Upper lobe of left lung (tissue), 6 donors: ENCODE measurements around the gene EGF. TPM values are rescaled to one million over a fixed set of nuclear protein-coding genes. Genes with fewer than 3 reads are reported as not detected.

Source experiments
- ATAC-seq, 2 donors: fragments of 200-7000 bp; cut with Tn5 transposase; one replicate each; pipeline ENCODE4 v1.9.1; 2022; ENCODE audit warnings: mild to moderate bottlenecking in 2 of 2, moderate library complexity in 2 of 2; ENCODE audit not compliant: low FRiP score in 2 of 2
- DNase-seq, 2 donors: peaks; one replicate each; pipeline ENCODE4 v3.0.0-alpha.2; 2019 to 2020
- H3K27ac ChIP-seq, 4 donors: fragments of 200-600 bp; sonication (generic); one replicate each; pipeline ENCODE4 v1.5.1; 2016 to 2019
- H3K27me3 ChIP-seq, 4 donors: fragments of 200-600 bp; sonication (generic); one replicate each; pipeline ENCODE4 v1.5.1; 2017 to 2019
- H3K36me3 ChIP-seq, 4 donors: fragments of 200-600 bp; sonication (generic); one replicate each; pipeline ENCODE4 v1.5.1; 2016 to 2019
- H3K4me1 ChIP-seq, 4 donors: fragments of 200-600 bp; sonication (generic); one replicate each; pipeline ENCODE4 v1.5.1; 2018 to 2019
- H3K4me3 ChIP-seq, 4 donors: fragments of 200-600 bp; sonication (generic); one replicate each; pipeline ENCODE4 v1.5.1; 2017 to 2019; ENCODE audit warnings: mild to moderate bottlenecking in 2 of 4, moderate library complexity in 1 of 4
- H3K9me3 ChIP-seq, 4 donors: fragments of 200-600 bp; sonication (generic); one replicate each; pipeline ENCODE4 v1.5.1; 2018 to 2019
- CTCF ChIP-seq, 6 experiments: fragments of 450-650 bp in 4 of 6; fragments of 200-600 bp in 2 of 6; sonication (generic) in 2 of 6; IDR thresholded peaks; one replicate each; pipeline ENCODE4 v1.5.1; 2016 to 2019; ENCODE audit warnings: antibody characterized with exemption in 6 of 6
- EP300 ChIP-seq, 4 donors: sonication (generic); formaldehyde crosslinking; IDR thresholded peaks; one replicate each; pipeline ENCODE4 v1.5.1; 2017; ENCODE audit warnings: antibody characterized with exemption in 4 of 4, control low read depth in 2 of 4
- POLR2A ChIP-seq, 4 donors: fragments of 450-650 bp; IDR thresholded peaks; one replicate each; pipeline ENCODE4 v1.5.1; 2016 to 2017; ENCODE audit warnings: antibody characterized with exemption in 4 of 4, mild to moderate bottlenecking in 2 of 4
- POLR2AphosphoS5 ChIP-seq, 2 donors: sonication (generic); formaldehyde crosslinking; IDR thresholded peaks; one replicate each; pipeline ENCODE4 v1.5.1; 2017; ENCODE audit warnings: antibody characterized with exemption in 2 of 2
- WGBS, 2 donors: methylation state at CpG; one replicate each; pipeline ENCODE4 v1.1.5; 2017 to 2018; 5-methylcytosine and 5-hydroxymethylcytosine counted together
- total RNA-seq, 6 donors: library from RNA; depleted of rRNA in 4 of 6; stranded (reverse); fragments of >200 nt in 4 of 6; gene quantifications; one replicate each; pipeline versions ENCODE4 v1.1.0 to v1.2.1, GENCODE V29; 2016 to 2021
- donor health status: DM: no; HTN: no; CAD: no; lungs with moderate emphysema.
- donor health status: DM: no; HTN: yes; CAD: no; lungs with severe emphysema.

EGF gene
- total RNA-seq, 6 donors from 2014 or later: 1.5 to 10.1 (median 5.3) TPM

GRCh38 chr4:110003401-110004187 lies 90.9 kb downstream of the EGF start:
- no peaks in the 10 kb centered on the region for H3K27me3 ChIP-seq
- DNase-seq (no peak), ATAC-seq (no peak)
- no peak overlapping the region for H3K27ac ChIP-seq
- no peaks in the 10 kb centered on the region for H3K36me3 ChIP-seq
- H3K4me1 ChIP-seq: no peaks in the 10 kb centered on the region
- WGBS, 2 donors: 72 to 80% methylated on average over 6 of the region's 6 CpGs
- TF ChIP-seq POLR2A (IDR thresholded peaks at IDR 0.05): no peak
- TF ChIP-seq CTCF (IDR thresholded peaks at IDR 0.05): no peak
- TF ChIP-seq POLR2AphosphoS5 (IDR thresholded peaks at IDR 0.05): no peak
- no peak for TF ChIP-seq EP300 (IDR thresholded peaks at IDR 0.05)
- H3K9me3 ChIP-seq: no peaks in the 10 kb centered on the region
- H3K4me3 ChIP-seq: no peak overlapping the region

DNA sequence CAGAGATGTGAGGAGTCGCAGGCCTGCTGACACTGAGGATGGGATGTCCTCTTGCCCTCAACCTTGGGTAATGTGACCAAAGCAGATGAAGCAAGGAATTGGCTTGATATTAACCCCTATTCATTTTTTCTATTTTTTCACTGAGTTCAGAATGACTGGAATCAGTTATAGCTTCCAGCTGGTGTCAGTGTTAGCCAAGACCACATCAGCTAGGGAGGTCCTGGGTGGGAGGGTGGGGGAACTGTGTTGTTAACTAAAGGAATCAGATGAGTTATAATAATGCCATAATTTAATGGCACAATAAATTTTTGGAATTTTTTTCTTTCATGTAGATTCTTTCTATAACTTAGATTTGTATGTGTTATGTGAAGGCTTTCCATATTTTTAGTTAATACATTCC lies 91.9 kb downstream of the EGF start:
- H3K27ac ChIP-seq: no peak overlapping the region
- no peak for TF ChIP-seq POLR2A (IDR thresholded peaks at IDR 0.05)
- no peak for TF ChIP-seq CTCF (IDR thresholded peaks at IDR 0.05)
- no peak for TF ChIP-seq POLR2AphosphoS5 (IDR thresholded peaks at IDR 0.05)
- no peak for TF ChIP-seq EP300 (IDR thresholded peaks at IDR 0.05)
- DNase-seq (no peak), ATAC-seq (no peak)
- H3K27me3 ChIP-seq: no peaks in the 10 kb centered on the region
- no peaks in the 10 kb centered on the region for H3K36me3 ChIP-seq
- 71 to 87% methylated on average over 1 of the region's 1 CpG for WGBS, 2 donors
- H3K4me1 ChIP-seq: no peaks in the 10 kb centered on the region
- H3K9me3 ChIP-seq: no peaks in the 10 kb centered on the region
- no peak overlapping the region for H3K4me3 ChIP-seq

DNA sequence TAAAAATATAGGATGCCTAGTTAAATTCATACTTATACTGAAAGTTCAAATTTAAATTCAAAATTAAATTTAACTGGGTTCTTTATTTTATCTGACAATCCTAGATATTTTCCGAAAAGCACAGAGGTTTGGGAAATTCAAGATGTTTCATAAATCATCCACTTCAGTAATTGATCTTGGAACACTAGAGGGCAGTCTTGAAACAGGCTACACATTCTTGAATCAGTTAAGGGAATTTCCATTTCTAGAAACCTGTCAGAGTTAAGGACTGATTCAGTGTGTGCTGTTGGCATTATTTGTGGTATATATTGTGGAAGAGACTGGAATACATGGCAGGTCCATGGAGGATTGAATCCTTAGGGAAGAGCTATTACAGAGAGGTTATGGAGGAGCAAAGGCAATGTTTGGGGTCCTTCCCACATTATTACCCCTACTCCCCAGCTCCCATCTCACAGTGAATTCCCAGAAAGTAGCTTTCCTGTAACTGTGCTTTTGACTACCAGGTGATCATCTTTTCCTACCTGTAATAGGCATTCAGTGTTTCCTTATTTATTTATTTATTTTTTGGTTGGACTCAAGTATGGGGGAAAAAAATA lies 92.9 kb downstream of the EGF start:
- DNase-seq: no peak
- no peak overlapping the region for H3K4me3 ChIP-seq
- H3K9me3 ChIP-seq: no peaks in the 10 kb centered on the region
- no peaks in the 10 kb centered on the region for H3K4me1 ChIP-seq
- ATAC-seq: peak in 1 of 2 donors; percentile 72
- H3K27ac ChIP-seq: no peak overlapping the region
- no peaks in the 10 kb centered on the region for H3K36me3 ChIP-seq
- H3K27me3 ChIP-seq: no peaks in the 10 kb centered on the region
- TF ChIP-seq POLR2AphosphoS5 (IDR thresholded peaks at IDR 0.05): no peak
- no peak for TF ChIP-seq EP300 (IDR thresholded peaks at IDR 0.05)
- TF ChIP-seq POLR2A (IDR thresholded peaks at IDR 0.05): no peak
- peak in 5 of 6 experiments; percentile 28 to 63 (median 56) for TF ChIP-seq CTCF (IDR thresholded peaks at IDR 0.05)
- WGBS, 2 donors: 5 to 6% methylated on average over 1 of the region's 1 CpG

DNA sequence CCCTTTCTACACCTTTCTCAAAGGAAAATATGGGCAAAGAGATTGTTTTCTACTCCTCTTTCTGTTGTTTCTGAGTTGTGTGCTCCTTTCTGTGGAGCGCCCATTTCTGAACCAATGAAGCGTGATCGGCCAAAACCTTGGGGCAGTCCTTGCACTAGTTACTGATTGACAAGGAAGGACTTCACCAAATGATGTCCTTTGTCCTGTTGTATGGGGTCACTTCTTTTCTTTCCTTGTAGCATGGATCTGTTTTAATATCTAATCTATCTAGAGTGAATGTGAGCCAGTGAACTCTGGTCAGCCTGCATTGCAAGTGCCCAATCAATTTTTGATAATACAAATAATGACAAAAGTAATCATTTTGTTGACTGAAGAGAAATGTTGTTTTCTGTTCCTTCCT lies 94.5 kb downstream of the EGF start:
- no peaks in the 10 kb centered on the region for H3K4me1 ChIP-seq
- no peak for TF ChIP-seq POLR2AphosphoS5 (IDR thresholded peaks at IDR 0.05)
- no peak for TF ChIP-seq POLR2A (IDR thresholded peaks at IDR 0.05)
- no peak for TF ChIP-seq EP300 (IDR thresholded peaks at IDR 0.05)
- no peaks in the 10 kb centered on the region for H3K36me3 ChIP-seq
- no peak overlapping the region for H3K27ac ChIP-seq
- DNase-seq (no peak), ATAC-seq (no peak)
- H3K4me3 ChIP-seq: no peak overlapping the region
- H3K9me3 ChIP-seq: no peaks in the 10 kb centered on the region
- no peaks in the 10 kb centered on the region for H3K27me3 ChIP-seq
- 98 to 100% methylated on average over 3 of the region's 3 CpGs for WGBS, 2 donors

DNA sequence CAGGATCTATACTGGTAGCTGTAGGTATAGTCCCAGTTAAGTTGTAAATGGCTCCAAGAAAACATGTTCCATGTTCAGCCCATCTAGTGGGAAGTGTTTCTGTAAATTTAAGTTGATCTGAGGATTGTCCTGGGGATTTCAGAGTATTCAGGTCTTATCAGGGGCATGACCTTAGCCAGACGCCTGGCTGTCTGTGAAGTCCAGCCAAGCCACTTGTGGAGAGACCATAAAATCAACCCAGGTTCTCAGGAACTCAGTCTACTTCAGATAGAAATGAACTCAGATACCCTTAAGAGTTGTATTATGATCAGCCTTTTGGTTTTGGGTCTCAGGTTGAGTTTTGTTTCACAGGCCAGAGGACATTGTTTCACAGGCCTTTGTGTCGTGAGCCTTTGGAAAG lies 95.9 kb downstream of the EGF start:
- TF ChIP-seq EP300 (IDR thresholded peaks at IDR 0.05): no peak
- TF ChIP-seq POLR2A (IDR thresholded peaks at IDR 0.05): no peak
- Histone ChIP-seq H3K9me3 (no peaks in the 10 kb centered on the region), H3K36me3 (no peaks in the 10 kb centered on the region), H3K27me3 (no peaks in the 10 kb centered on the region), H3K4me3 (no peak overlapping the region), H3K27ac (no peak overlapping the region), H3K4me1 (no peaks in the 10 kb centered on the region)
- ATAC-seq (no peak), DNase-seq (no peak)
- 81 to 84% methylated on average over 2 of the region's 2 CpGs for WGBS, 2 donors
